ENCODE results near the gene CRTC2.
"Not testable (repeated sequence)": the region's sequence is repeated elsewhere in the genome, so short reads cannot be mapped to it uniquely, and the experiment has no call there.

The CRTC2 gene

DNA sequence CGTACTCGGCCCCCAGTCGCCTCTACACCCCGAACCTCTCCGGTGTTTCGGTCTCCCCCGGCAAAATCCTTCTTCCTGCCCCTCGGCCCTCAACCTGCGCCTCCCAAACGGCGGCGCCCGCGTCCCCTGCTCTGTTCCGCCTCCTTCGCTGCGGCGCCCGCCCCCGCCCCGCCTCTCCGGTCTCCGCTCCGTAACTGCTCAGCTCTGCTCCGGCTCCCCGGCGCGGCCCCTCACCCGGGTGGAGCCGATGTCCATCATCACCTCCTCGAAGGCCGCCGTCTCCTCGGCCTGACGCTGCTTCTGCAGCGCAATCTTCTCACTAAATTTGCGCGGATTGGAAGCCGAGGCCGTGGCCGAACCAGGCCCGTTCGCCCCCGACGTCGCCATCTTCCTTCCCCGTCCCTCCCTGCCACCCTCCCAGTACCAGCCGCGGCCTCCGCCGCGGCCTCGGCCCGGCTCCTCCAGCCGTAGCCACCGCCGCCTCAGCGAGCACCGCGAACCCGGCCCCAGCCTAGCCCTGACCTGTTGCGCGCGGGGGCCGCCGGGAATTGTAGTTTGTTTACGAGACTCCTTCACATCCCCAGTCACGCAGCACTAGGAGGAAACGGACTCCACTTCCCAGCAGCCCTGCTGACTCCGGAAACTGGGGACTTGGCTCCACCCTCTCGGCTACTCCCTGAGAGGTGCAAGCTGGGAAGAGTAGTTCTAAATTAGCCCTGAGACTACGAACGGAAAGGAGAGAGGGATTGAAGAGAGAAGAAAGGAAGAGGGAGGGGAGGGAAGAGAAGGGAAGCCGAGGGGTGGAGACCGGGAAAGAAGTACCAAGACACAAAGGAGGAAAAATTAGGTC lies at the start of gene CRTC2:
Gene CRTC2, minus strand, starts transcription at position 502 of the 850 bp plus-strand sequence. Its CDS starts 115 bp downstream, at position 387.
- peak; percentile 99 for DNase-seq

DNA sequence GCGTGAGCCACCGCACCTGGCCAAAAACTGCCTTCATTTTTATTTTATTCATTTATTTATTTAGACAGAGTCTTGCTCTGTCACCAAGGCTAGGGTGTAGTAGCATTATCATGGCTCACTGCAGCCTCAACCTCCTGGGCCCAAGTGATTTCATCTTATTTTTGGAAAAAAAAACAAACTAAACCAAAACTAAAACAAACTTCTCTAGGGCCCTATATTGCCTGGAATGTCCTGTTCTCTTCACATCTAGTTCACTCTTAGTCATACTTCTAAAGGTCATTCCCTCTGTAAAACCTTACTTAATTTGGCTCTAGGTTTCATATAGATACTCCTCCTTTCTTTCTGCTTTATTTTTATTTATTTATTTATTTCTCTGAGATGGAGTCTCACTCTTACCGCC lies 47.7 kb upstream of the CRTC2 start:
- no peak for DNase-seq

DNA sequence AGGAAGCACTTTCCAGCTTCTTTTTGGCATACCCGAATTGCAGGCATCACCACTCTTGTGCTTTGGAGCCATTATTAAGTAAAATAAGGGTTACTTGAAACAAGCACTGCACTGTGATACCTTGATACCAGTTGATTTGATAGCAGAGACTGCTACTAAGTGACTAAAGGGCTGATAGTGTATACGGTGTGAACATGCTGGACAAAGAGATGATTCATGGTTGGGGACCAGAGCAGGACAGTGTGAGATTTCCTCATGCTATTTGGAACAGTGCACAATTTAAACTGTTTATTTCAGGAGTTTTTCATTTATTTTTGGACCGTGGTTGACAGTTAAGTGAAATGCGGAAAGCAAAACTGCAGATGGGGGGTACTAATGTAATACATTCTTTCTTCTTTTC lies 42.0 kb upstream of the CRTC2 start:
- no peak for DNase-seq

DNA sequence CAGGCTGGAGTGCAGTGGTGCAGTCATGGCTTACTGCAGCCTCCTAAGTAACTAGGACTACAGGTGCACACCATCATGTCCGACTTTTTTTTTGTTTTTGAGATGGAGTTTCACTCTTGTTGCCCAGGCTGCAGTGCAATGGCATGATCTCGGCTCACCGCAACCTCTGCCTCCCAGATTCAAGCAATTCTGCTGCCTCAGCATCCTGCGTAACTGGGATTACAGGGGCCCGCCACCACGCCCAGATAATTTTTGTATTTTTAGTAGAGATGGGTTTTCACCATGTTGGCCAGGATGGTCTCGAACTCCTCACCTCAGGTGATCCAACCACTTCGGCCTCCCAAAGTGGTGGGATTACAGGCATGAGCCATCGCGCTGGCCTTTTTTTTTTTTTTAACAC lies 38.5 kb upstream of the CRTC2 start:
- not testable (repeated sequence) for DNase-seq

- DNase-seq: no peak
Measured at GRCh38 chr1:153995640-153996039, 37.2 kb upstream of the CRTC2 start.

DNA sequence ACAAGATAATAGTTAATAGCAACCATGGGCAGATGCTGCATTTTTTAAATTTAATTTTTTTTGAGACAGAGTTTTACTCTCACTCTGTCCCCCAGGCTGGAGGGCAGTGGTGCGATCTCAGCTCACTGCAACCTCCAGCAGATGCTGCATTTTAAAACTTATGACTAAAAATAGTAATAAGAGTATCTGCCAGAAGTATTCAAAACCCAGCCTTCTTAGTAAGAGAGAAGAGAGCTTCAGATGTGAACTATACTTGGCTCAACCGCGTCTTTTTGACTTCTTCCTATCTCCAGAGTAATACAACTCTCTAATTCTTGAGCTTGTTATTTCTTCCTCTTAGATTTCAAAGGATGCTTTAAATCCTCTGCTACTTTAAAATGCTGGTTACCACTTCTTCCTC lies 36.8 kb upstream of the CRTC2 start:
- DNase-seq: no peak

GRCh38 chr1:153991806-153992205 lies 33.4 kb upstream of the CRTC2 start:
- no peak for DNase-seq

DNA sequence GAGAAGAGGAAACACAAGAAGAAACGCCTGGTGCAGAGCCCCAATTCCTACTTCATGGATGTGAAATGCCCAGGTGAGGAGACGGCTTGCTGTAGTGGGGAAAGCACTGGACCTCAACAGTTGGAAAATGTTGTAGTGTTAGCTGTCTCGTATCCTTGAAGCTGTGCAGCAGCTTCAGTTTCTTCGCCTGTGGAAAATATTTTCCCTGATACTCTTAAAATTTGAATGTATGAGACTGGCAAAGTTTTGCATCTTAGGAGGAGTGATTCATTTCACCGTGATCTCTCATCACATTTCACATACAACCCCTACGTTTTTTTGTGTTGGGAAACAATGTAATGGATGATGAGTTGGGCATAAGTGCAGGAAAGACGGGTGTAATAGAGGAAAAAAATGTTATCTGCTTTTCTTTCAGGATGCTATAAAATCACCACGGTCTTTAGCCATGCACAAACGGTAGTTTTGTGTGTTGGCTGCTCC lies 32.8 kb upstream of the CRTC2 start:
- DNase-seq: no peak

GRCh38 chr1:153990468-153991150 lies 32.2 kb upstream of the CRTC2 start, which contains the start of gene RPS27:
Gene RPS27, plus strand, starts transcription at chr1:153990762. Its CDS starts 35 bp downstream, at chr1:153990797.
- DNase-seq: peak; percentile 94

DNA sequence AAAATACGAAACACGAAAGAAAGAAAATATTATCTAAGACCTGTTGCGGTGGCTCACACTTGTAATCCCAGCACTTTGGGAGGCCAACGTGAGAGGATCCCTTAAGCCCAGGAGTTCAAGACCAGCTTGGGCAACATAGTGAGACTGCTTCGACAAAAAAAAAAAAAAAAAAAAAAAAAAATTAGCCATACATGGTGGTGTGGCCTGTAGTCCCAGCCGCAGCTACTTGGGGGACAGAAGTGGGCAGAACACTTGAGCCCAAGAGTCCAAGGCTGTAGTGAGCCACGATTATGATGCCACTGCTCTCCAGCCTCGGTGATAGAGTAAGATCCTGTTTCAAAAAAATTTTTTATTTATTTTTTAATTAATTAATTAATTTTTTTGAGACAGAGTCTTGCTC lies 29.2 kb upstream of the CRTC2 start:
- DNase-seq: no peak

GRCh38 chr1:153985941-153986761 lies 27.7 kb upstream of the CRTC2 start, which contains the start of gene RAB13:
Gene RAB13, minus strand, starts transcription at chr1:153986339. Its CDS starts 103 bp downstream, at chr1:153986236.
- DNase-seq: peak; percentile 78

GRCh38 chr1:153985341-153985912 lies 27.0 kb upstream of the CRTC2 start:
- DNase-seq: peak; percentile 14

GRCh38 chr1:153984123-153984894 lies 25.9 kb upstream of the CRTC2 start:
- no peak for DNase-seq

- not testable (repeated sequence) for DNase-seq
Measured at GRCh38 chr1:153981735-153982134, 23.3 kb upstream of the CRTC2 start.

DNA sequence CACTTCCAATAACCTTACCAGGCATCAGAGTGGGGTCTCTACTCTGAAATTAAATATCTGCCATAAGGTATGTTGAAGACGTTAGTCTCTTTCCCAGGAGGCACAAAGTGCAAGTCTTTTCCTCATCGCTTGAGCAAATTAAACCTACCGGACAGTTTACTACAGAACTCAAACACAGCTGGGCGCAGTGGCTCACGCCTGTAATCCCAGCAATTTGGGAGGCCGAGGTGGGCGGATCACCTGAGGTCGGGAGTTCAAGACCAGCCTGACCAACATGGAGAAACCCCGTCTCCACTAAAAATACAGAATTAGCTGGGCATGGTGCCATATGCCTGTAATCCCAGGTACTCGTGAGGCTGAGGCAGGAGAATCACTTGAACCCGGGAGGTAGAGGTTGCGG lies 20.7 kb upstream of the CRTC2 start:
- not testable (repeated sequence) for DNase-seq

DNA sequence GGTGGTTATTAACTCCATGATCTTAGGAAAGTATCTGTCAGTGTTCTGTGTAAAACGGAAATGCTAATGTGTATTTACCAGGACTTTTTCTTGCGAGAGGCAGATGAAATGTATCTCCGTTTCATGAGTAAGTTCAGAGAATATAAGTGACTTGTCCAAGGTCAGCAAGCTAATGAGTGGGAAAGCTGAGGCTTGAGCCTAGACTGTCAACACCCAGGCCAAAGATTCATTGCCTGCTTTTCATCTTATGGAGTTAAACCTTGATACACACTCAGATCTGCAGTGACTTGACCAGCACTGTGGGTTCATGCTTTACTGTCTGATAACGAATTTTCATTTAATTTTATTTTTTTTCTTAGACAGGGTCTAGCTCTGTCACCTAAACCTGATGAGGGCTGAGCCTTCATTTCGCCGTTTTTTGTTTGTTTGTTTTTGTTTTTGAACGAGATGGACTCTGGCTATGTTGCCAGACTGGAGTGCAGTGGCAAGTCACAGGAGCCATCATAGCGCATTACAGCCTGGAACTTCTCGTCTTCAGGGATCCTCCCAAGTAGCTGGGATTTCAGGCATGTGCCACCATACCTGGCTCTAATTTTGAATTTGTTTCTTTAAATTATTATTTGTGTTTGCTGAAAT lies 20.0 kb upstream of the CRTC2 start:
- DNase-seq: no peak

DNA sequence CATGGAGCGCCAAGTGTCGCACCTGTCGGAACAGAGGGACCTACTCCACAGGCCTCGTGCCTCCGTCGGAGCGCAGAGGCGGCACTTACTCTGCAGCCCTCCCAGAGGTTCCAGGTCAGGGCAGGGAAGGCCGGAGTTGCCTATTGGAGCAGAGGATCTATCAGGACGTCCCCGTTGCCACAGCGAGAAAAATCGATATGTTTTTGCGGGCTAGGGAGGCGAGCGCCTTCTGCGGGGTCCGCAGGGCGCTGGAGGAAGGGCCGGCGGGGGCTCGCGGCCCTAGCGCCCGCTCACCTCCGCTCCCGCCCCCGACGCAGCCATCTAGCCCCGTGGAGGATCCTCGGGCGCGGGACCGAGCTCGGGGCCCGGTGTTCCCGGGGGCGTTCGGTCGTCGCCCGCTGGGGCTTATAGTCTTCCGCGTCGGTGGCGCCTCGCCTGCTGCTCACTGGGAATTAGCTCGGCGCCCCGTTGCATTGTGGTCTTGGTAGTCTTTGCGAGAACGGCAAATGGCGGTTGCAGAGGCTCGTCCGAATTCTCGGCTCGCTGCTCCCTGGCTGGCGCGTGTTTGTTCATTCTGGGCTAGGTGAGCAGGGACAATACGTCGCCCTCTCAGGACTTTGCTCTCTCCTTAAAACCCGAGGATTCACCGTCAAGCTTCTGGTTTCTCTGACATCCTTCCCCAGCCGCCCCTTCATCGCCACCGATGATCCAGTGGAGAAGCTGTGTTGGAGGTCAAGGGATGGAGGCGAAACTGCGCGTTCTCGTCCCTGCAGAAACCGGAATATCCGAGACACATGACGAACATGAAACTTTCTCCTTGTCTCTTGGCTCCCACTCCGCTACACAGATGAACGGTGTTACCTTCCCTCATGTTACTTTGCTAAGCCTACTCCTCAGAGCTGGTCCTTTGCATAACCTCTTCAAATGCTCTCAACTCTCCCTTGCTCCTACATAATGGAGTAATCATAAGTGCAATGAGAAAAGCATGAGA lies 19.1 kb upstream of the CRTC2 start, which contains the start of gene JTB:
Gene JTB, minus strand, starts transcription at position 425 of the 991 bp plus-strand sequence. Its CDS starts 422 bp downstream, at position 3.
- peak; percentile 66 for DNase-seq

DNA sequence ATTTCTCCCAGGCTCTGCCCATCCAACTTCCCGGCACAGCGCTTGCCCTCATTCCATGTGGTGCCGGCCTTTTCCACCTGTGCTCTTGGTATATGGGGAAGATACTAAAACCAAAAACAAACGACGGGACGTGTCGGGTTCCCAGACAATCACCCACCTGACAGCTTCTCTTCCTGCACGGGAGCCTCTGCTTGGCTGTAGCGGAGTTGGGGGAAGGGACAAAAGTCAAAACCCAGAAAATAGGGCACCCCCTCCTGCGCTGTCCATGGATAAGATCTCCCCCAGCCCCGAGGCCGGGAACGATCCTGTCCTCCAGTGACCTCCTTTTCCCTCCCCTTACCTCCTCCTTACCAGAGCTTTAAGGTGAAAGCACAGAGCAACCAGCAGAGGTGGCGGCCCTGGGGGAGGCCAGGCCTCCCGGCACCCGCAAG lies 18.4 kb upstream of the CRTC2 start:
- DNase-seq: no peak

DNA sequence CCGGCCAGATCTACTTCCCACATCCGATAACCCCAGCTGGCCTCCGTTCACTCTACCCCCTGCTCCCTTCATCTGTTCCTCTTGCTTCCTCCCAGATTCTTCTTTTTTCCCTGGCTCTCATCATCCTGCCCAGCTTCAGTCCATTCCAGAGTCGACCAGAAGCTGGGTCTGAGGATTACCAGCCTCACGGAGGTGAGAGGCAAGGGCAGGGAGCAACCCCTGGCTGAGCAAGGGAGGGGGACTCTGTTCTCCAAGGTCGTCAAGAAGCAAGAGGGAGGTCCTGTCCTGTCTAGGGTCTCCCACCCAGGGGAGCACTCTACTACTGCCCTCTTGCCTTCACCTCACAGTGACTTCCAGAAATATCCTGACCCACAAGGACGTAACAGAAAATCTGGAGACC lies 15.1 kb upstream of the CRTC2 start:
- DNase-seq: no peak

- no peak for DNase-seq
Measured at GRCh38 chr1:153973071-153973470, 14.7 kb upstream of the CRTC2 start.
